GM23248 (cell line): Measurements from ENCODE around the gene PODXL2. TPM values are rescaled to one million over a fixed set of nuclear protein-coding genes. Genes with fewer than 3 reads are reported as not detected.
A peak's percentile ranks its signal among the peaks of the same experiment; 100 is the strongest.

Experiments used
- DNase-seq: peaks from one replicate; pipeline ENCODE4 v3.0.0-alpha.2; 2015
- H2AFZ ChIP-seq: fragments of 200-600 bp; sonication (generic); 2 replicates; pipeline ENCODE4 v1.6.1; 2016; ENCODE audit warnings: antibody characterized with exemption
- H3F3A ChIP-seq: fragments of 200-600 bp; sonication (generic); 2 replicates; pipeline ENCODE4 v1.6.1; 2016; ENCODE audit warnings: mild to moderate bottlenecking, antibody characterized with exemption, mixed run types; ENCODE audit not compliant: insufficient read depth
- H3K27ac ChIP-seq: fragments of 200-600 bp; sonication (generic); 2 replicates; pipeline ENCODE4 v1.5.1; 2016; ENCODE audit warnings: mild to moderate bottlenecking
- H3K27me3 ChIP-seq: fragments of 200-600 bp; sonication (generic); replicated peaks from 2 replicates; pipeline ENCODE4 v1.6.1; 2016; ENCODE audit warnings: mild to moderate bottlenecking; ENCODE audit not compliant: insufficient read depth
- H3K36me3 ChIP-seq: fragments of 200-600 bp; sonication (generic); 2 replicates; pipeline ENCODE4 v1.6.1; 2016; ENCODE audit warnings: low read depth, mild to moderate bottlenecking
- H3K4me1 ChIP-seq: fragments of 200-600 bp; sonication (generic); 2 replicates; pipeline ENCODE4 v1.6.1; 2016; ENCODE audit warnings: mild to moderate bottlenecking; ENCODE audit not compliant: insufficient read depth
- H3K4me2 ChIP-seq: fragments of 200-600 bp; sonication (generic); one replicate; pipeline ENCODE4 v1.6.1; 2016; ENCODE audit warnings: mild to moderate bottlenecking; ENCODE audit not compliant: unreplicated experiment
- H3K4me3 ChIP-seq: fragments of 200-600 bp; sonication (generic); 2 replicates; pipeline ENCODE4 v1.5.1; 2016; ENCODE audit warnings: mild to moderate bottlenecking
- H3K79me2 ChIP-seq: fragments of 200-600 bp; sonication (generic); 2 replicates; pipeline ENCODE4 v1.6.1; 2016; ENCODE audit warnings: mild to moderate bottlenecking; ENCODE audit not compliant: insufficient read depth
- H3K9ac ChIP-seq: fragments of 200-600 bp; sonication (generic); 2 replicates; pipeline ENCODE4 v1.6.1; 2016; ENCODE audit warnings: mild to moderate bottlenecking
- H3K9me2 ChIP-seq: fragments of 200-600 bp; sonication (generic); 2 replicates; pipeline ENCODE4 v1.6.1; 2016; ENCODE audit warnings: mixed run types, mild to moderate bottlenecking, moderate library complexity; ENCODE audit not compliant: insufficient read depth
- H3K9me3 ChIP-seq: fragments of 200-600 bp; sonication (generic); one replicate; pipeline ENCODE4 v1.6.1; 2017; ENCODE audit warnings: low read depth
- H4K20me1 ChIP-seq: fragments of 200-600 bp; sonication (generic); 2 replicates; pipeline ENCODE4 v1.6.0; 2016; ENCODE audit not compliant: insufficient read depth
- EZH2 ChIP-seq: fragments of 200-600 bp; sonication (generic); IDR thresholded peaks from 2 replicates; pipeline ENCODE4 v1.6.1; 2018; ENCODE audit warnings: antibody characterized with exemption, mild to moderate bottlenecking; ENCODE audit not compliant: insufficient read depth, poor library complexity, severe bottlenecking
- EZH2phosphoT487 ChIP-seq: fragments of 200-600 bp; sonication (generic); IDR thresholded peaks from 2 replicates; pipeline ENCODE4 v1.6.1; 2018; ENCODE audit warnings: antibody characterized with exemption, moderate library complexity, mild to moderate bottlenecking, low read depth; ENCODE audit not compliant: insufficient read depth
- WGBS, 2 experiments: methylation state at CpG; one replicate each; pipeline ENCODE4 v1.1.6; 2015 to 2017; ENCODE audit warnings: low lambda C conversion rate in 2 of 2, low coverage in 1 of 2; ENCODE audit errors: missing lambda C conversion rate in 2 of 2; 5-methylcytosine and 5-hydroxymethylcytosine counted together
- in situ Hi-C: fragments of 300-500 bp; cut with MboI; formaldehyde crosslinking; loops from 2 replicates; pipeline ENCODE4 v1.15.0; 2020
- polyA plus RNA-seq: library from polyadenylated mRNA; unstranded; fragments of >200 nt; fragmentation: Nextera tagmentation; extraction: Ambion mirVana; gene quantifications from 2 replicates; pipeline ENCODE4 v1.2.1, GENCODE V29; 2016
- total RNA-seq: library from RNA; depleted of rRNA; stranded (reverse); fragments of >200 nt; shearing (Covaris generic); gene quantifications from 2 replicates; pipeline ENCODE4 v1.2.3, GENCODE V29; 2014

Gene PODXL2
- total and polyA plus RNA-seq, 2 experiments from 2014 or later = 1.8 to 2.5 TPM

DNA sequence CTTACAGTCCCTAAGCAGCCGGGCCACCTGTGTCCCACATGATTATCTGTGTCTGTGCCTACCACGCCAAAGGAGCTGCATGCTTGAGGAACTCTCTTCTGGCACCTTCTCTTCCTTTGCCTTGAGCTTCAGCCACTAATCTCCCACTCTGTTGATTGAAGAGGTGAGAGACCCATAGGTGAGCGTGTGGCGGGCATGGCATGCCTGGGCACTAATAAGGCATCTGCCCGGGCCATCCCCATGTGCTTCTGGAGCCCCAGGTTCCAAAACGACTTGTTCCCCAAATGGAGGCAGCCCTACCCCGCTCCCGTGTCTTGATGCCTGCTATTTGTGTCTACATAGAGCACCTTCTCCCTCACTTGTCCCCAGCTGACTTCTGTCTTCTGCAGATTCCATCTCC, 17.7 kb upstream of the PODXL2 start:
- in situ Hi-C loops = no loop called here
- Histone ChIP-seq H3K79me2 (no peaks in the 10 kb centered on the region), H3K27me3 (no peaks in the 10 kb centered on the region), H3K9me3 (no peaks in the 10 kb centered on the region), H2AFZ (no peak overlapping the region), H3F3A (peaks cover 8% of the 10 kb centered on the region; the same call in 1 of the 2 replicates), H3K4me2 (no peak overlapping the region), H3K4me1 (peaks cover 43% of the 10 kb centered on the region), H3K36me3 (no peaks in the 10 kb centered on the region), H4K20me1 (no peaks in the 10 kb centered on the region), H3K9ac (no peak overlapping the region), H3K9me2 (no peaks in the 10 kb centered on the region), H3K27ac (no peak overlapping the region), H3K4me3 (no peak overlapping the region)
- DNase-seq = no peak
- TF ChIP-seq EZH2 (no peak), EZH2phosphoT487 (no peak)
- 99% methylated on average over 8 of the region's 8 CpGs for WGBS, 2 experiments

DNA sequence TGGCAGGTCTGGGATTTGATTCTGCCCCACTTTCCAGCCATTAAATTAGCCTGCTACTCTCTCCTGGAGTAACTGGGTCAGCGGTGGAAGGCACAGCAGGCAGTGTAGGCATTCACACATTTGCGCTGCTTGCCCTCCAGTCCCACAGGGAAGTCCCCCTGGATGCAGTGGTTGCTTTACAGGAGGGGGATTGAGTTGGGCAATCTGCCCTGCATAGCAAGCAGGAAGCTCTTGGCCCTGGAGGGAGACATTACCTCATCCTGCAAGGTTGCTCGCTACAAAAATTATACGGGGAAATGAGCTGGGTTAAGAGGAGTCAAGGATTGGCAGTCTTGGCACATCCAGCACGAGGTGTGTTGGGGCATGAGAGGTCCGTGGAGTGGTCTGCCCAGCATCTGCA, 16.0 kb upstream of the PODXL2 start:
- peaks cover 43% of the 10 kb centered on the region for H3K4me1 ChIP-seq
- 63 to 64% methylated on average over 6 of the region's 6 CpGs for WGBS, 2 experiments
- H4K20me1 ChIP-seq = no peaks in the 10 kb centered on the region
- no peak overlapping the region for H3K4me2 ChIP-seq
- no peaks in the 10 kb centered on the region for H3K36me3 ChIP-seq
- H3K4me3 ChIP-seq = no peak overlapping the region
- in situ Hi-C loops = no loop called here
- peaks cover 8% of the 10 kb centered on the region; the same call in 1 of the 2 replicates for H3F3A ChIP-seq
- peak; percentile 16 for DNase-seq
- H3K9ac ChIP-seq = no peak overlapping the region
- H3K9me2 ChIP-seq = no peaks in the 10 kb centered on the region
- TF ChIP-seq EZH2 = no peak
- TF ChIP-seq EZH2phosphoT487 = no peak
- no peaks in the 10 kb centered on the region for H3K79me2 ChIP-seq
- no peak overlapping the region for H2AFZ ChIP-seq
- no peaks in the 10 kb centered on the region for H3K9me3 ChIP-seq
- no peaks in the 10 kb centered on the region for H3K27me3 ChIP-seq
- H3K27ac ChIP-seq = no peak overlapping the region

DNA sequence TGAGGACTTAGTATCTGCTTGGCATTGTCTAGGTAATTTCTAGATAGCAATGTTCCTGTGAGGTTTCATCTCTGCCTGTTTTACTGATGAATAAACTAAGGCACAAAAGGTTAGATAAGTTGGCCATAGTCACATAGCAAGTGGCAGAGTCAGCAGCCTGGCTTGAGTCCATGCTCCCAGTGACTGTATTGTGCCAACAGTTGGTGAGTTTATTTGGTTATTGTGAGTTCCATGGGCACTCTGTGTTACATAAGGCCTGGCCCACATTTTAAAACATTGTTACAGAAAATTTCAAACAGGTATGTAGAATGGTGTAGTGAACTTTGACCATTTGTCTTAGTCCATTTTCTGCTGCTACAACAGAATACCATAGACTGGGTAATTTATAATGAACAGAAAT, 15.6 kb upstream of the PODXL2 start:
- peak; percentile 58 for DNase-seq
- no peak overlapping the region for H3K9ac ChIP-seq
- H3K4me1 ChIP-seq = peaks cover 43% of the 10 kb centered on the region
- H3F3A ChIP-seq = peaks cover 8% of the 10 kb centered on the region; the same call in 1 of the 2 replicates
- no peaks in the 10 kb centered on the region for H3K9me3 ChIP-seq
- TF ChIP-seq EZH2phosphoT487 (no peak), EZH2 (no peak)
- H2AFZ ChIP-seq = no peak overlapping the region
- no peak overlapping the region for H3K4me2 ChIP-seq
- no peaks in the 10 kb centered on the region for H3K36me3 ChIP-seq
- H3K4me3 ChIP-seq = no peak overlapping the region
- no peaks in the 10 kb centered on the region for H3K9me2 ChIP-seq
- in situ Hi-C loops = no loop called here
- no peaks in the 10 kb centered on the region for H4K20me1 ChIP-seq
- no peaks in the 10 kb centered on the region for H3K27me3 ChIP-seq
- H3K79me2 ChIP-seq = no peaks in the 10 kb centered on the region
- no peak overlapping the region for H3K27ac ChIP-seq

DNA sequence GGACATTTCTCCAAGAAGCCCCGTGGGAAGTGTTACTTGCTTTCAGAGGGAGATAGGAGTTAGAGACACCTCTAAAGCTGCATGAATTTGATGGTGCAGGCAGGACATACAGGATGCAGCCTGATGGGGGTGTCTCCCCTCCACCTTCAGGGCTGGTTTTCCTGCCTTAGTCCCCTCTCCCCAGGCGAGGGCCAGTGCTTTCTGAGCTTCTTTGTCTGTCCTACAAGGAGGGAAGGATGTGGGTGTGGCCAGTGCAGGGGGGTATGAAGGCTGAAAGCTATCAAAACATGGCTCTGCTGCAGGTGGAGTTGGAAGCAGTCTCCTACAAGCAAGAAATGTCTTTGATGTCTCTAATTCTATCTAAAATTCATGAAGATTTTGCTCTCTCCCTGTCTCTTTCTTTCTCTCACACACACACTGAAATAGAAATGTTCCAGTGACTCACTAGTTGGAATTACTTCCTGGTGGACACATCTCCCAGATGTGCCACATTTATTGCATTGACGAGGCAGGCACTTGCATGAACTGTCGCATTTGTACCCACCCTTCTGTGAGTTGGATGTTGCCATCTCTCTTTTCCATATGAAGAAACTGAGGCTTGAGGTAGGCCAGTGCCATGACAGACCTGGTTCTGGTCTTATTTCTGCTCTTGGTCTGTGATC, 13.9 kb upstream of the PODXL2 start:
- Histone ChIP-seq H3K9ac (no peak overlapping the region), H3K4me1 (peaks cover 40% of the 10 kb centered on the region), H3K36me3 (no peaks in the 10 kb centered on the region), H3K4me2 (no peak overlapping the region), H2AFZ (no peak overlapping the region), H3K79me2 (no peaks in the 10 kb centered on the region), H3K9me3 (no peaks in the 10 kb centered on the region), H3K9me2 (no peaks in the 10 kb centered on the region), H3K27me3 (no peaks in the 10 kb centered on the region), H3K27ac (no peak overlapping the region), H3F3A (peaks cover 8% of the 10 kb centered on the region; the same call in 1 of the 2 replicates), H4K20me1 (no peaks in the 10 kb centered on the region), H3K4me3 (no peak overlapping the region)
- DNase-seq = peak; percentile 65
- in situ Hi-C loops = no loop called here
- 47 to 61% methylated on average over 4 of the region's 4 CpGs for WGBS, 2 experiments
- TF ChIP-seq EZH2phosphoT487 (no peak), EZH2 (no peak)
